HepG2 (cell line): Measurements from ENCODE around the gene NHP2. TPM values are rescaled to one million over a fixed set of nuclear protein-coding genes. Genes with fewer than 3 reads are reported as not detected.

Experiments
- CEBPG ChIP-seq: IDR thresholded peaks from 2 replicates; pipeline ENCODE4 v1.6.1; 2016
- HNRNPUL1 ChIP-seq: fragments of 200-400 bp; formaldehyde crosslinking; IDR thresholded peaks from 2 replicates; pipeline ENCODE4 v1.6.1; 2017; ENCODE audit warnings: low read depth, mild to moderate bottlenecking, low read length, moderate library complexity
- KIAA2018 ChIP-seq: sonication (generic); formaldehyde crosslinking; IDR thresholded peaks from 2 replicates; pipeline ENCODE4 v1.5.0; 2020; ENCODE audit warnings: mild to moderate bottlenecking, missing genetic modification reagents, borderline replicate concordance
- KLF12 ChIP-seq: sonication (generic); formaldehyde crosslinking; IDR thresholded peaks from 2 replicates; pipeline ENCODE4 v1.4.0; 2020; ENCODE audit warnings: missing genetic modification reagents, borderline replicate concordance
- KLF16 ChIP-seq, 2 experiments: sonication (generic) in 1 of 2; formaldehyde crosslinking in 1 of 2; IDR thresholded peaks; 2 replicates each; pipeline versions ENCODE4 v1.6.1 to v1.8.0; 2016 to 2023; ENCODE audit warnings: missing genetic modification reagents in 2 of 2, missing compliant biosample characterization in 1 of 2
- MXD4 ChIP-seq: IDR thresholded peaks from 2 replicates; pipeline ENCODE4 v1.6.1; 2016; ENCODE audit warnings: mild to moderate bottlenecking, missing biosample characterization, missing genetic modification reagents
- PAF1 ChIP-seq: IDR thresholded peaks from 2 replicates; pipeline ENCODE4 v1.6.1; 2016; ENCODE audit warnings: missing genetic modification reagents, missing compliant biosample characterization
- POGK ChIP-seq: sonication (generic); formaldehyde crosslinking; conservative IDR thresholded peaks from 2 replicates; pipeline ENCODE4 v1.8.0; 2022; ENCODE audit warnings: mild to moderate bottlenecking, moderate library complexity, missing genetic modification reagents
- ZBTB39 ChIP-seq: sonication (generic); formaldehyde crosslinking; IDR thresholded peaks from 2 replicates; pipeline ENCODE4 v1.5.0; 2020; ENCODE audit warnings: missing genetic modification reagents
- ZEB1 ChIP-seq: IDR thresholded peaks from 2 replicates; pipeline ENCODE4 v1.6.1; 2012; ENCODE audit warnings: mild to moderate bottlenecking, low read depth, inconsistent platforms; ENCODE audit not compliant: insufficient replicate concordance
- ZFP36L1 ChIP-seq: sonication (generic); formaldehyde crosslinking; IDR thresholded peaks from 2 replicates; pipeline ENCODE4 v1.8.0; 2022; ENCODE audit warnings: mild to moderate bottlenecking, missing genetic modification reagents, moderate library complexity
- ZNF362 ChIP-seq: sonication (generic); formaldehyde crosslinking; IDR thresholded peaks from 2 replicates; pipeline ENCODE4 v1.4.0; 2020; ENCODE audit warnings: missing genetic modification reagents, mild to moderate bottlenecking, borderline replicate concordance
- ZNF7 ChIP-seq: IDR thresholded peaks from 2 replicates; pipeline ENCODE4 v1.6.1; 2016; ENCODE audit warnings: missing biosample characterization, missing genetic modification reagents
- ZNF768 ChIP-seq: sonication (generic); formaldehyde crosslinking; IDR thresholded peaks from 2 replicates; pipeline ENCODE4 v1.4.0; 2020; ENCODE audit warnings: missing genetic modification reagents
- ZSCAN12 ChIP-seq: sonication (generic); formaldehyde crosslinking; IDR thresholded peaks from 2 replicates; pipeline ENCODE4 v1.9.0; 2021; ENCODE audit warnings: mild to moderate bottlenecking, missing genetic modification reagents
- polyA plus RNA-seq, 8 experiments: library from polyadenylated mRNA; depleted of rRNA in 3 of 8; stranded (reverse) in 7 of 8; unstranded in 1 of 8; fragments of >200 nt; fragmentation: Illumina TruSeq in 4 of 8; extraction: Trizol in 4 of 8; gene quantifications; 2 replicates each; pipeline versions ENCODE4 v1.2.1 to v1.2.3, GENCODE V29; 2011 to 2016; ENCODE audit warnings: low read depth in 4 of 8, missing spikeins in 1 of 8, mixed read lengths in 1 of 8; ENCODE audit not compliant: insufficient read depth in 1 of 8
- total RNA-seq, 5 experiments: library from RNA; depleted of rRNA; stranded (reverse); fragments of >200 nt; fragmentation: Illumina TruSeq; extraction: Trizol; gene quantifications; 2 replicates each; pipeline ENCODE4 v1.2.3, GENCODE V29; 2016; ENCODE audit warnings: low read depth in 1 of 5

The NHP2 gene
- total and polyA plus RNA-seq, 2 of the 13 experiments (the other 11 are each of a cell fraction or from before 2014, with no cell fraction given) = 56.2 to 96.1 TPM

- TF ChIP-seq ZNF362 (CRISPR knock-in tag) (no peak), ZEB1 (no peak), KLF16 (CRISPR knock-in tag; IDR thresholded peaks at IDR 0.05) (peak in 1 of 2 experiments; percentile 48; a peak in 1 of 4 replicates), ZSCAN12 (CRISPR knock-in tag) (peak; percentile 20; the same call in 1 of the 2 replicates), POGK (no peak; the same call in 1 of the 2 replicates), PAF1 (CRISPR knock-in tag) (no peak), ZNF7 (CRISPR knock-in tag) (no peak), HNRNPUL1 (no peak; the same call in 1 of the 2 replicates), KLF12 (CRISPR knock-in tag) (peak; percentile 72; the same call in 1 of the 2 replicates), KIAA2018 (CRISPR knock-in tag) (no peak), MXD4 (CRISPR knock-in tag) (no peak; the same call in 1 of the 2 replicates), ZNF768 (CRISPR knock-in tag) (no peak; the same call in 1 of the 2 replicates), CEBPG (CRISPR knock-in tag) (no peak), ZFP36L1 (0 out of 2 replicates have a peak, but pooled peaks have one; percentile 38), ZBTB39 (CRISPR knock-in tag) (no peak)
Observed at GRCh38 chr5:178130576-178131445, 22.9 kb downstream of the NHP2 start, which contains the start of gene RMND5B (continued).
